HepG2 (cell line): Measurements from ENCODE around the gene NUP93. TPM values are rescaled to one million over a fixed set of nuclear protein-coding genes. Genes with fewer than 3 reads are reported as not detected.

ENCODE experiments used
- CREB3 ChIP-seq: sonication (generic); formaldehyde crosslinking; IDR thresholded peaks from 2 replicates; pipeline ENCODE4 v1.5.0; 2020; ENCODE audit warnings: missing genetic modification reagents
- SNAPC4 ChIP-seq: sonication (generic); formaldehyde crosslinking; IDR thresholded peaks from 2 replicates; pipeline ENCODE4 v1.4.0; 2020; ENCODE audit warnings: mild to moderate bottlenecking, missing genetic modification reagents
- ZBTB34 ChIP-seq: sonication (generic); formaldehyde crosslinking; IDR thresholded peaks from 2 replicates; pipeline ENCODE4 v1.8.0; 2022; ENCODE audit warnings: mild to moderate bottlenecking, missing genetic modification reagents
- ZNF569 ChIP-seq: sonication (generic); formaldehyde crosslinking; IDR thresholded peaks from 2 replicates; pipeline ENCODE4 v1.5.0; 2020; ENCODE audit warnings: mild to moderate bottlenecking, missing genetic modification reagents, moderate library complexity, borderline replicate concordance
- ZNF83 ChIP-seq: sonication (generic); formaldehyde crosslinking; IDR thresholded peaks from 2 replicates; pipeline ENCODE4 v1.4.0; 2020; ENCODE audit warnings: missing genetic modification reagents, mild to moderate bottlenecking, borderline replicate concordance
- polyA plus RNA-seq, 8 experiments: library from polyadenylated mRNA; depleted of rRNA in 3 of 8; stranded (reverse) in 7 of 8; unstranded in 1 of 8; fragments of >200 nt; fragmentation: Illumina TruSeq in 4 of 8; extraction: Trizol in 4 of 8; gene quantifications; 2 replicates each; pipeline versions ENCODE4 v1.2.1 to v1.2.3, GENCODE V29; 2011 to 2016; ENCODE audit warnings: low read depth in 4 of 8, missing spikeins in 1 of 8, mixed read lengths in 1 of 8; ENCODE audit not compliant: insufficient read depth in 1 of 8
- total RNA-seq, 5 experiments: library from RNA; depleted of rRNA; stranded (reverse); fragments of >200 nt; fragmentation: Illumina TruSeq; extraction: Trizol; gene quantifications; 2 replicates each; pipeline ENCODE4 v1.2.3, GENCODE V29; 2016; ENCODE audit warnings: low read depth in 1 of 5
- TF ChIP-seq, protein P1 (sequence below): IDR thresholded peaks from 2 replicates; pipeline ENCODE4 v1.6.1; 2016; ENCODE audit warnings: missing biosample characterization, missing genetic modification reagents, low read depth
- TF ChIP-seq, protein P2 (sequence below), 2 experiments: fragments of 450-650 bp in 1 of 2; sonication (generic) in 1 of 2; formaldehyde crosslinking in 1 of 2; IDR thresholded peaks; 2 replicates each; pipeline versions ENCODE4 v1.6.1 to v1.8.0; 2016 to 2022; ENCODE audit warnings: antibody characterized with exemption in 1 of 2, mild to moderate bottlenecking in 1 of 2, missing genetic modification reagents in 1 of 2

NUP93 gene
- total and polyA plus RNA-seq, 2 of the 13 experiments (the other 11 are each of a cell fraction or from before 2014, with no cell fraction given), result 58.5 to 140 TPM

- TF ChIP-seq, protein P1, sequence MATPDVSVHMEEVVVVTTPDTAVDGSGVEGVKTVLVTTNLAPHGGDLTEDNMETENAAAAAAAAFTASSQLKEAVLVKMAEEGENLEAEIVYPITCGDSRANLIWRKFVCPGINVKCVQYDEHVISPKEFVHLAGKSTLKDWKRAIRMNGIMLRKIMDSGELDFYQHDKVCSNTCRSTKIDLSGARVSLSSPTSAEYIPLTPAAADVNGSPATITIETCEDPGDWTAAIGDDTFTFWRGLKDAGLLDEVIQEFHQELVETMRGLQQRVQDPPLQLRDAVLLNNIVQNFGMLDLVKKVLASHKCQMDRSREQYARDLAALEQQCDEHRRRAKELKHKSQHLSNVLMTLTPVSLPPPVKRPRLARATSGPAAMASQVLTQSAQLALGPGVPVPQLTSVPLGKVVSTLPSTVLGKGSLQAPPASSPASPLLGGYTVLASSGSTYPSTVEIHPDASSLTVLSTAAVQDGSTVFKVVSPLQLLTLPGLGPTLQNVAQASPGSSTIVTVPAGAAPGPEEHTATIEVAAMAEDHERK (CRISPR knock-in tag), result peak; percentile 87
- 0 out of 2 replicates have a peak, but pooled peaks have one; percentile 33 for TF ChIP-seq ZBTB34 (CRISPR knock-in tag)
- TF ChIP-seq, protein P2, sequence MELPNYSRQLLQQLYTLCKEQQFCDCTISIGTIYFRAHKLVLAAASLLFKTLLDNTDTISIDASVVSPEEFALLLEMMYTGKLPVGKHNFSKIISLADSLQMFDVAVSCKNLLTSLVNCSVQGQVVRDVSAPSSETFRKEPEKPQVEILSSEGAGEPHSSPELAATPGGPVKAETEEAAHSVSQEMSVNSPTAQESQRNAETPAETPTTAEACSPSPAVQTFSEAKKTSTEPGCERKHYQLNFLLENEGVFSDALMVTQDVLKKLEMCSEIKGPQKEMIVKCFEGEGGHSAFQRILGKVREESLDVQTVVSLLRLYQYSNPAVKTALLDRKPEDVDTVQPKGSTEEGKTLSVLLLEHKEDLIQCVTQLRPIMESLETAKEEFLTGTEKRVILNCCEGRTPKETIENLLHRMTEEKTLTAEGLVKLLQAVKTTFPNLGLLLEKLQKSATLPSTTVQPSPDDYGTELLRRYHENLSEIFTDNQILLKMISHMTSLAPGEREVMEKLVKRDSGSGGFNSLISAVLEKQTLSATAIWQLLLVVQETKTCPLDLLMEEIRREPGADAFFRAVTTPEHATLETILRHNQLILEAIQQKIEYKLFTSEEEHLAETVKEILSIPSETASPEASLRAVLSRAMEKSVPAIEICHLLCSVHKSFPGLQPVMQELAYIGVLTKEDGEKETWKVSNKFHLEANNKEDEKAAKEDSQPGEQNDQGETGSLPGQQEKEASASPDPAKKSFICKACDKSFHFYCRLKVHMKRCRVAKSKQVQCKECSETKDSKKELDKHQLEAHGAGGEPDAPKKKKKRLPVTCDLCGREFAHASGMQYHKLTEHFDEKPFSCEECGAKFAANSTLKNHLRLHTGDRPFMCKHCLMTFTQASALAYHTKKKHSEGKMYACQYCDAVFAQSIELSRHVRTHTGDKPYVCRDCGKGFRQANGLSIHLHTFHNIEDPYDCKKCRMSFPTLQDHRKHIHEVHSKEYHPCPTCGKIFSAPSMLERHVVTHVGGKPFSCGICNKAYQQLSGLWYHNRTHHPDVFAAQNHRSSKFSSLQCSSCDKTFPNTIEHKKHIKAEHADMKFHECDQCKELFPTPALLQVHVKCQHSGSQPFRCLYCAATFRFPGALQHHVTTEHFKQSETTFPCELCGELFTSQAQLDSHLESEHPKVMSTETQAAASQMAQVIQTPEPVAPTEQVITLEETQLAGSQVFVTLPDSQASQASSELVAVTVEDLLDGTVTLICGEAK (IDR thresholded peaks at IDR 0.05), result peak; percentile 99
- TF ChIP-seq, protein P2 (CRISPR knock-in tag; IDR thresholded peaks at IDR 0.05), result peak; percentile 100
- no peak for TF ChIP-seq CREB3 (CRISPR knock-in tag)
- peak; percentile 38; the same call in 1 of the 2 replicates for TF ChIP-seq ZNF83 (CRISPR knock-in tag)
- TF ChIP-seq ZNF569 (CRISPR knock-in tag), result no peak
- no peak for TF ChIP-seq SNAPC4
Measured at GRCh38 chr16:56729735-56730662, at the start of gene NUP93 (continued).
